Memory B cell (primary cell): ENCODE results near the gene CPA4.

Source experiments
- ATAC-seq: fragments of 150-1000 bp; cut with Tn5 transposase; 2 replicates; pipeline ENCODE4 v1.10.0; 2021; ENCODE audit warnings: low read depth, mild to moderate bottlenecking, moderate library complexity
- DNase-seq, 2 donors: peaks; one replicate each; pipeline ENCODE4 v3.0.0; 2022; ENCODE audit warnings: low spot score in 2 of 2
- H3K27ac Mint-ChIP-seq: one replicate; pipeline ENCODE4 v1.8.0; 2022; ENCODE audit warnings: mild to moderate bottlenecking, moderate library complexity, mixed read lengths
- H3K27me3 Mint-ChIP-seq: one replicate; pipeline ENCODE4 v1.8.0; 2022; ENCODE audit warnings: mixed read lengths
- H3K36me3 Mint-ChIP-seq: one replicate; pipeline ENCODE4 v1.8.0; 2022; ENCODE audit warnings: mild to moderate bottlenecking, mixed read lengths
- H3K4me1 Mint-ChIP-seq: one replicate; pipeline ENCODE4 v1.8.0; 2022; ENCODE audit warnings: mixed read lengths
- H3K4me3 Mint-ChIP-seq: one replicate; pipeline ENCODE4 v1.8.0; 2022; ENCODE audit warnings: mild to moderate bottlenecking, moderate library complexity, mixed read lengths
- H3K9me3 Mint-ChIP-seq: one replicate; pipeline ENCODE4 v1.8.0; 2022; ENCODE audit warnings: mixed read lengths

The CPA4 gene

GRCh38 chr7:130269318-130269694 is 23.7 kb upstream of the CPA4 start:
- Mint-ChIP-seq H3K9me3 (no peaks in the 10 kb centered on the region), H3K27ac (no peak overlapping the region), H3K4me3 (no peak overlapping the region)

GRCh38 chr7:130270947-130271800 is 21.8 kb upstream of the CPA4 start:
- H3K4me3 Mint-ChIP-seq: no peak overlapping the region

More at GRCh38 chr7:130269318-130269694, 23.7 kb upstream of the CPA4 start:
- DNase-seq (no peak), ATAC-seq (no peak)
- no peaks in the 10 kb centered on the region for H3K36me3 Mint-ChIP-seq
- H3K4me1 Mint-ChIP-seq: no peaks in the 10 kb centered on the region
- peaks cover 13% of the 10 kb centered on the region for H3K27me3 Mint-ChIP-seq

GRCh38 chr7:130272381-130273080 is 20.4 kb upstream of the CPA4 start:
- H3K27me3 Mint-ChIP-seq: peaks cover 15% of the 10 kb centered on the region
- H3K4me1 Mint-ChIP-seq: no peaks in the 10 kb centered on the region
- no peak overlapping the region for H3K4me3 Mint-ChIP-seq
- no peaks in the 10 kb centered on the region for H3K9me3 Mint-ChIP-seq
- no peaks in the 10 kb centered on the region for H3K36me3 Mint-ChIP-seq
- no peak overlapping the region for H3K27ac Mint-ChIP-seq
- no peak for ATAC-seq
- no peak for DNase-seq

More at GRCh38 chr7:130270947-130271800, 21.8 kb upstream of the CPA4 start:
- H3K4me1 Mint-ChIP-seq: no peaks in the 10 kb centered on the region
- H3K9me3 Mint-ChIP-seq: no peaks in the 10 kb centered on the region
- no peaks in the 10 kb centered on the region for H3K36me3 Mint-ChIP-seq
- ATAC-seq (no peak), DNase-seq (no peak)
- H3K27ac Mint-ChIP-seq: no peak overlapping the region
- peaks cover 14% of the 10 kb centered on the region for H3K27me3 Mint-ChIP-seq

DNA sequence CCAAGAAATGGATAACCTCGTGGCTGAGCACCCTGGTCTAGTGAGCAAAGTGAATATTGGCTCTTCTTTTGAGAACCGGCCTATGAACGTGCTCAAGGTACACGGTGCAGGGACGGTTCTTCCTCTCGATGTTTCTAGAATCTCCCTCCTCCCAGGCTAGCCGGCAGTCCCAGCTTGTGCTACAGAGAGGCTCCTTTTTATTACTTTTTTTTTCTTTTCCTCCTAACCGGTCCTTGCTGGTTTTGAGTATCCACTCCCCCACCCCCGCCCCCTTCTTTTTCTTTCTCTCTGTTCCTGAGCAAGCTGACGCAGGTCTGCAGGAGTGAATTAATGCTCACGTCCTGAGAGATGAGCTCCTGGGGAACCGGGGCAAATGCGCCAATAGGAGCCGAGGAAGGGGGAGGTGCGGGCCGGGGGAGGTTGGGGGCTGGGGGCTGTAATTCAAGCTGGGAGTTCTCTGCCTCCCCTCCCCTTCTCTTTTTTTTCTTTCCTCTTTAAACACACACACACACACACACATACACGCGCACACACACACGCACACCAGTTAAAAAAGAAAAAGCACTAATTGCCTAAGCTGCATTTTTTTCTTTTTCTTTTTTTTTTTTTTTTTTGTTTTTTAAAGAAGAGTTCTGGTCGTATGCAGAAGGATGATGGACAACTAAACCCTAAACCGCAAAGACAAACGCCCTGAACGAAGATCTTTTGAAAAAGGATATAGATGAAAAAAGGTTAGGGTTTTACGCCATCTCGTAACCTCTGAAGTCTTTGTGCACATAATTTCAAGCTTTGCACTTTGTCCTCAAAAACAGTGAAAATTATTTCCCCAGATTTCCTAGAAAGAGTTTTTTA is 19.7 kb upstream of the CPA4 start:
- Mint-ChIP-seq H3K9me3 (no peaks in the 10 kb centered on the region), H3K4me1 (no peaks in the 10 kb centered on the region), H3K36me3 (no peaks in the 10 kb centered on the region), H3K4me3 (no peak overlapping the region), H3K27ac (no peak overlapping the region), H3K27me3 (peaks cover 15% of the 10 kb centered on the region)
- ATAC-seq (no peak), DNase-seq (no peak)

GRCh38 chr7:130273933-130274255 is 19.1 kb upstream of the CPA4 start:
- H3K27ac Mint-ChIP-seq: no peak overlapping the region
- DNase-seq: no peak
- H3K27me3 Mint-ChIP-seq: peaks cover 15% of the 10 kb centered on the region
- no peak for ATAC-seq
- H3K4me3 Mint-ChIP-seq: no peak overlapping the region
- H3K36me3 Mint-ChIP-seq: no peaks in the 10 kb centered on the region
- no peaks in the 10 kb centered on the region for H3K9me3 Mint-ChIP-seq
- H3K4me1 Mint-ChIP-seq: no peaks in the 10 kb centered on the region

DNA sequence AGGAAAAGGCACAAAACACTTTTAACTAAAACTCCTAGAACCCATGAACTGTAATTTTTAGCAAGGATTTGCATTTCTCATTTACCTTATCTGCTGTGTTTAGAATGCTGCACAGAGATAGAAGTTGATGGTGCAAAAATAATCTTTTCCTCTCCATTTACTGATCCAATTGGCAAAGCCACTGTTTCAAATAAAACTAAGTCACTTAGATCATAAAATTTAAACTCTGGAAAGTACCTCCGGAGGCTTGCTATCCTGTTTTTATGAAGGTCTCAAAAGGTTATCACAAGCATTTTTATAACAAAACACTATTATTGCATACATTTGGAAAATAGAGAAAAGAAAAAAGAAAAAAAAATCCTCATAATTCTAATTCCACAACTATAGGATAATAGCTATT is 18.7 kb upstream of the CPA4 start:
- no peaks in the 10 kb centered on the region for H3K9me3 Mint-ChIP-seq

DNA sequence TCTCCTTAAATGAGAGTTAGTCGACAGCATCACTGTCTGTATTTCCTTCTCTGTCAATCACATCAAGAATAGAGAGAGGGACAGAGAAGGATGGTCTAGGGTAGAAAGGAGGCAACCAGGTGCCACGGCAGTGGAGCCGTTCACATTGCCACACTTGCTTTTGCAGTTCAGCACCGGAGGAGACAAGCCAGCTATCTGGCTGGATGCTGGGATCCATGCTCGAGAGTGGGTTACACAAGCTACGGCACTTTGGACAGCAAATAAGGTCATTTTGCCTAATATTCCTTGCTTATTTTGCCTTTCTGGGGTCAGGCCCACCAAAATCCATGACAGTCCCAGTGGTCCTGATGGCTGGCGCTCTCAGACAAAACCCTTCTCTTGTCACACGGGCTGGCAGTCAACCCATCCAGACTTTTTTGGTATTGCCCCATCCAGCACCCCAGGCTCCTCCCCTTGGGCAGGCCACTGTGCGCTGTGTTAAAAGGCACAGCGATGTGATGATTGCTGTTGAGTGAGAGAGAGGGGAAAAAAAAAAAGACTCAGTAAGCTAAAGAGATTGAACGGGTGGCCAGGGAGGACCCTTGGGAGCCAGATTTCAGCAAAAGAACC is 17.9 kb upstream of the CPA4 start:
- Mint-ChIP-seq H3K4me1 (no peaks in the 10 kb centered on the region), H3K9me3 (no peaks in the 10 kb centered on the region), H3K36me3 (no peaks in the 10 kb centered on the region), H3K27ac (no peak overlapping the region), H3K4me3 (no peak overlapping the region), H3K27me3 (peaks cover 14% of the 10 kb centered on the region)
- DNase-seq (no peak), ATAC-seq (no peak)

More for the DNA sequence above, 18.7 kb upstream of the CPA4 start:
- ATAC-seq (no peak), DNase-seq (no peak)
- no peaks in the 10 kb centered on the region for H3K4me1 Mint-ChIP-seq
- no peak overlapping the region for H3K4me3 Mint-ChIP-seq
- no peaks in the 10 kb centered on the region for H3K36me3 Mint-ChIP-seq
- no peak overlapping the region for H3K27ac Mint-ChIP-seq
- peaks cover 15% of the 10 kb centered on the region for H3K27me3 Mint-ChIP-seq

DNA sequence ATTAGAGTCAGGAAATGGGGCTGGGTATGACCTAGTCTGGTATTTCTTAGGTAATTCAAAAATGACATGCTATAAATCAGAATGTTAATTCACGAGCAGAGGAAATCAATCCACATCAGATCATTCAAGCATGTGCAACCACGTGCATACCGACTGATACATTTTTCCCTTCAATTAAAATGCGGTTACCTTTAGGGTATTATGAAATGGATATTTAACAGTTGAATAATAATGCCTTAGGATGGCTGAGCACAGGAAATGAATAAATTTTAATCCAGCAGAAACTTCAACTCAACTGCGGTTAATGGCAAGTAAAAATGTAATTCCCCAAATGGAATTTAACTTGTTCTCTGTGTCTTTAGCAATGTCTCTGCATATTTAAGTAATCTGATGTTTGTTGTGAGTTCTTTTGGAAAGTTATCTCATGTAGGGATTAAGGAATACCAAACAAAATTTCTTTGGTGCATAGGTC is 17.1 kb upstream of the CPA4 start:
- no peak for DNase-seq
- Mint-ChIP-seq H3K9me3 (no peaks in the 10 kb centered on the region), H3K4me1 (no peaks in the 10 kb centered on the region), H3K27me3 (peaks cover 14% of the 10 kb centered on the region), H3K36me3 (no peaks in the 10 kb centered on the region), H3K27ac (no peak overlapping the region), H3K4me3 (no peak overlapping the region)
- no peak for ATAC-seq

GRCh38 chr7:130276796-130277762 is 15.9 kb upstream of the CPA4 start:
- DNase-seq (no peak), ATAC-seq (no peak)
- no peak overlapping the region for H3K4me3 Mint-ChIP-seq
- H3K36me3 Mint-ChIP-seq: no peaks in the 10 kb centered on the region
- H3K27me3 Mint-ChIP-seq: peaks cover 14% of the 10 kb centered on the region
- no peaks in the 10 kb centered on the region for H3K4me1 Mint-ChIP-seq
- H3K27ac Mint-ChIP-seq: no peak overlapping the region
- no peaks in the 10 kb centered on the region for H3K9me3 Mint-ChIP-seq

DNA sequence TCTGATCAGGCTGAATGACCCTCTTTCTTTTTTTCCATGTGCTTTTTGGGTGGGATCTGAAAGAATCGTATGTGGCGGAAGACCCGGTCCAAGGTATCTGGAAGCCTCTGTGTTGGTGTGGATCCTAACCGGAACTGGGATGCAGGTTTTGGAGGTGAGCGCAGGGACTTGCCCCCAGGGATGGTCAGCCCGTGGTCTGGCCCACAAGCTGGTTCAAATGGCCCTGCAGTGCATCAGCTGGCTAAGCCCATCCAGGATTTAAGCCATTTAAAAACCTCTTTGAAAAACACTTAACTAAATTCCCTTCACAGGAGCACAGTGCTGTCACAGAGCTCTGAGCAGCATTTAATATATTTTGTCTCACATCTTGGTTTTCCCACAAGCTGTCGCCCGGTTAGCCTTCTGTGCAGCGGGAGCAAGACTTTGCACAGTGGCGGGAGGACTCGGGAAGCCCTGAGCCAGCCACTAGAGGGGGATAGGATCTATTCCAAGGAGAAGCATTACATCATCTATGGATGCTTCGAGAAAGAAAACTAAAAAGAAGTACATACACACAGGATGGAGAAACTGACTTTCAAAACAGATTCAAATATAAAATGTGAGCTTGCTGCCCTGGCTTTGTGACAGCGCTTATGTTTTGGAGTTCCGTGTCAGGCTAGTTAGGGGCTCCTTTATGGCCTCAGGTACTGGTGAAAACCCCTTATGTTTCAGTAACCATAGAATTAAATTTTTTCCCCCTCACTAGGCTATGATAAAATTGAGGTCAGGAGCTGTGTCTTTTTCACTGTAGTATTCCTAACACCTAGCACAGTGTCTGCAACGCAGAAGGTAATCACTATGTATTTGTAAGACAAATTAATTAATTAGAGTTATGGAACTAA is 15.0 kb upstream of the CPA4 start:
- DNase-seq (no peak), ATAC-seq (no peak)
- no peaks in the 10 kb centered on the region for H3K4me1 Mint-ChIP-seq
- peaks cover 14% of the 10 kb centered on the region for H3K27me3 Mint-ChIP-seq
- H3K9me3 Mint-ChIP-seq: no peaks in the 10 kb centered on the region
- H3K36me3 Mint-ChIP-seq: no peaks in the 10 kb centered on the region
- no peak overlapping the region for H3K27ac Mint-ChIP-seq
- no peak overlapping the region for H3K4me3 Mint-ChIP-seq

DNA sequence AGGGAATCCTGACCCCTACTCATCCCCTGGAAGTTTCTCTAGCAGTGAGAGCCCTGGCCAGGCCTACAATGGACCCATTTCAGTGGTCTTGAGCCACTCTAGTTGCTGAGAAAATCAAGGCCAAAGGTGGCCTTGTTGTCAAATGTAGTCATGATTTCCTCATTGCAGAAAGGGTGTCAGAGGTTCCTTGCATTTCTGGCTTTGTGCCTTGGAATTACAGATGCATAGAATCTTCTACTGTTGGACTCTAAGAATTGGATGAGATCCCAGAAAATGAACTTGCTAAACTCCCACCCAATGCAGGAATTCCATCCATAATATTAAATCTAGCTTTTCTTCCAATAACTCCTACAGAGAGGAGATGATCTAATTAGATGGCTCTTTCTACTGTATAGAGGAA is 14.1 kb upstream of the CPA4 start:
- H3K27me3 Mint-ChIP-seq: peaks cover 13% of the 10 kb centered on the region
- H3K9me3 Mint-ChIP-seq: no peaks in the 10 kb centered on the region
- no peaks in the 10 kb centered on the region for H3K4me1 Mint-ChIP-seq
- DNase-seq: no peak
- no peaks in the 10 kb centered on the region for H3K36me3 Mint-ChIP-seq
- ATAC-seq: no peak
- H3K27ac Mint-ChIP-seq: no peak overlapping the region
- no peak overlapping the region for H3K4me3 Mint-ChIP-seq

- Mint-ChIP-seq H3K27ac (no peak overlapping the region), H3K27me3 (peaks cover 18% of the 10 kb centered on the region), H3K9me3 (no peaks in the 10 kb centered on the region), H3K36me3 (no peaks in the 10 kb centered on the region), H3K4me1 (no peaks in the 10 kb centered on the region), H3K4me3 (no peak overlapping the region)
- ATAC-seq (no peak), DNase-seq (no peak)
These were observed 13.7 kb upstream of the CPA4 start for GRCh38 chr7:130279286-130279685.
